ENCODE measurements around the gene NINJ1.

- TF ChIP-seq CTCF (IDR thresholded peaks at IDR 0.05) (peak; percentile 83), ZFX (IDR thresholded peaks at IDR 0.05; ENCODE audit: borderline replicate concordance) (no peak)
Observed at GRCh38 chr9:93154293-93154903, 20.3 kb upstream of the NINJ1 start.

All from 22Rv1 (cell line).